GM11168 (cell line): ENCODE measurements around the gene WWTR1.

ENCODE experiments used
- in situ Hi-C: fragments of 300-500 bp; cut with MboI; formaldehyde crosslinking; loops from one replicate; pipeline ENCODE4 v1.12.0; 2022; ENCODE audit warnings: low sequenced_read_pairs; ENCODE audit not compliant: unreplicated experiment

The WWTR1 gene

GRCh38 chr3:149655826-149656574, 1.8 kb downstream of the WWTR1 start:
- in situ Hi-C loops = no loop called here

GRCh38 chr3:149654188-149654601, 3.6 kb downstream of the WWTR1 start:
- in situ Hi-C loops = no loop called here

GRCh38 chr3:149653564-149653963, 4.3 kb downstream of the WWTR1 start:
- in situ Hi-C loops = no loop called here

GRCh38 chr3:149653136-149653535, 4.7 kb downstream of the WWTR1 start:
- in situ Hi-C loops = no loop called here

GRCh38 chr3:149650828-149651227, 7.0 kb downstream of the WWTR1 start:
- in situ Hi-C loops = no loop called here

GRCh38 chr3:149648525-149648924, 9.3 kb downstream of the WWTR1 start:
- in situ Hi-C loops = no loop called here

- in situ Hi-C loops = no loop called here
Measured at GRCh38 chr3:149647812-149648211, 10.0 kb downstream of the WWTR1 start.

GRCh38 chr3:149647285-149647684, 10.5 kb downstream of the WWTR1 start:
- in situ Hi-C loops = no loop called here

GRCh38 chr3:149646181-149646766, 11.6 kb downstream of the WWTR1 start:
- in situ Hi-C loops = no loop called here

- in situ Hi-C loops = no loop called here
Measured at GRCh38 chr3:149643963-149644362, 13.9 kb downstream of the WWTR1 start.

GRCh38 chr3:149643482-149643798, 14.4 kb downstream of the WWTR1 start:
- in situ Hi-C loops = no loop called here

GRCh38 chr3:149640976-149641728, 16.7 kb downstream of the WWTR1 start:
- in situ Hi-C loops = no loop called here

- in situ Hi-C loops = no loop called here
Measured at GRCh38 chr3:149639093-149639486, 18.7 kb downstream of the WWTR1 start.

GRCh38 chr3:149638228-149639092, 19.4 kb downstream of the WWTR1 start:
- in situ Hi-C loops = no loop called here

GRCh38 chr3:149635396-149635795, 22.4 kb downstream of the WWTR1 start:
- in situ Hi-C loops = no loop called here

- in situ Hi-C loops = no loop called here
Measured at GRCh38 chr3:149634573-149634972, 23.3 kb downstream of the WWTR1 start.

GRCh38 chr3:149634072-149634471, 23.8 kb downstream of the WWTR1 start:
- in situ Hi-C loops = no loop called here

- in situ Hi-C loops = no loop called here
Measured at GRCh38 chr3:149632225-149632624, 25.6 kb downstream of the WWTR1 start.

- in situ Hi-C loops = no loop called here
Measured at GRCh38 chr3:149630806-149631205, 27.0 kb downstream of the WWTR1 start.

- in situ Hi-C loops = no loop called here
Measured at GRCh38 chr3:149628957-149629670, 28.7 kb downstream of the WWTR1 start.
